OCI-LY3 (cell line): ENCODE data around the gene FSTL4.

Experiments
- H2AFZ ChIP-seq: fragments of 200-600, 300-600 bp; shearing (Covaris generic); 2 replicates; pipeline ENCODE4 v1.6.0; 2014; ENCODE audit warnings: antibody characterized with exemption, low read depth, low read length
- H3K27ac ChIP-seq: fragments of 200-600, 300-600 bp; sonication (generic); 2 replicates; pipeline ENCODE4 v1.5.1; 2014; ENCODE audit warnings: mild to moderate bottlenecking, low read length, moderate library complexity, mixed read lengths
- H3K27me3 ChIP-seq: fragments of 200-600, 300-600 bp; sonication (generic); 2 replicates; pipeline ENCODE4 v1.6.1; 2014; ENCODE audit warnings: low read depth, low read length, mixed read lengths
- H3K36me3 ChIP-seq: fragments of 200-600, 300-600 bp; sonication (generic); replicated peaks from 2 replicates; pipeline ENCODE3; 2014; ENCODE audit warnings: low read depth, low read length, mixed read lengths
- H3K4me1 ChIP-seq: fragments of 300-600, 200-600 bp; sonication (generic); 2 replicates; pipeline ENCODE4 v1.6.1; 2014; ENCODE audit warnings: low read length, mixed read lengths
- H3K4me2 ChIP-seq: fragments of 200-600, 300-600 bp; sonication (generic); 2 replicates; pipeline ENCODE4 v1.6.1; 2014; ENCODE audit warnings: low read length, mixed read lengths
- H3K4me3 ChIP-seq: fragments of 300-600, 200-600 bp; sonication (generic); 2 replicates; pipeline ENCODE4 v1.5.1; 2014; ENCODE audit warnings: antibody characterized with exemption, mild to moderate bottlenecking, low read length, moderate library complexity
- H3K79me2 ChIP-seq: fragments of 300-600, 200-600 bp; shearing (Covaris generic); 2 replicates; pipeline ENCODE4 v1.6.1; 2014; ENCODE audit warnings: mild to moderate bottlenecking, low read length, mixed read lengths
- H3K9ac ChIP-seq: fragments of 300-600, 200-600 bp; shearing (Covaris generic); 2 replicates; pipeline ENCODE4 v1.6.0; 2014; ENCODE audit warnings: mild to moderate bottlenecking, low read length, moderate library complexity
- H3K9me3 ChIP-seq: fragments of 200-600, 300-600 bp; shearing (Covaris generic); 2 replicates; pipeline ENCODE4 v1.6.1; 2014; ENCODE audit warnings: low read length, mixed read lengths; ENCODE audit not compliant: insufficient read depth
- H4K20me1 ChIP-seq: fragments of 200-600, 300-600 bp; sonication (generic); 2 replicates; pipeline ENCODE4 v1.6.1; 2016; ENCODE audit warnings: low read length, mixed read lengths; ENCODE audit not compliant: insufficient read depth
- EZH2phosphoT487 ChIP-seq: fragments of 200-600 bp; shearing (Covaris generic); IDR thresholded peaks from 2 replicates; pipeline ENCODE4 v1.6.1; 2018; ENCODE audit warnings: antibody characterized with exemption, mixed run types, low read depth
- TF ChIP-seq, protein P1 (sequence below): fragments of 200-600, 300-600 bp; sonication (generic); IDR thresholded peaks from 2 replicates; pipeline ENCODE4 v1.5.1; 2014; ENCODE audit warnings: antibody characterized with exemption, low read length, low read depth

FSTL4 gene

DNA sequence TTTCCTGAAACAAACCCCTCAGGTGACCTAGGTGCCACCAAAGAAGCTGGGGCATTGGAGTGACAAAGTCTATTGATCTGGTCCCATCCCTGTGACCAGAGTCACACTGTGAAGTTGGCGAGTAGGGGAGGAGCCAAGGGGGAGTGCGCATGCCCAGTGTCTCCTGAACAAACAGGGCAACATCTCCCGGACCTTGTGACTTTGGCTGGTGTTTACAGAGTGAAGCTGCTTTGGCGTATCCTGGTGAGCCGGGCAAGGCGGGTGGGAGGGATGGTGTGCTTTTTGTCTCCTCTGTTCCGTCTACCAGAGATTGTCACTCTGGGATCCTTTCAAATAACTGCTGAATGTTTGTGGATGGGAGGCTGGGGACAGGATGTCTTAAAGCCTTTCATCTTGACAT, 356.1 kb downstream of the FSTL4 start:
- no peaks in the 10 kb centered on the region for H4K20me1 ChIP-seq
- no peak overlapping the region for H3K9ac ChIP-seq
- H3K27ac ChIP-seq = no peak overlapping the region
- no peak overlapping the region for H2AFZ ChIP-seq
- no peaks in the 10 kb centered on the region for H3K79me2 ChIP-seq
- TF ChIP-seq, protein P1, sequence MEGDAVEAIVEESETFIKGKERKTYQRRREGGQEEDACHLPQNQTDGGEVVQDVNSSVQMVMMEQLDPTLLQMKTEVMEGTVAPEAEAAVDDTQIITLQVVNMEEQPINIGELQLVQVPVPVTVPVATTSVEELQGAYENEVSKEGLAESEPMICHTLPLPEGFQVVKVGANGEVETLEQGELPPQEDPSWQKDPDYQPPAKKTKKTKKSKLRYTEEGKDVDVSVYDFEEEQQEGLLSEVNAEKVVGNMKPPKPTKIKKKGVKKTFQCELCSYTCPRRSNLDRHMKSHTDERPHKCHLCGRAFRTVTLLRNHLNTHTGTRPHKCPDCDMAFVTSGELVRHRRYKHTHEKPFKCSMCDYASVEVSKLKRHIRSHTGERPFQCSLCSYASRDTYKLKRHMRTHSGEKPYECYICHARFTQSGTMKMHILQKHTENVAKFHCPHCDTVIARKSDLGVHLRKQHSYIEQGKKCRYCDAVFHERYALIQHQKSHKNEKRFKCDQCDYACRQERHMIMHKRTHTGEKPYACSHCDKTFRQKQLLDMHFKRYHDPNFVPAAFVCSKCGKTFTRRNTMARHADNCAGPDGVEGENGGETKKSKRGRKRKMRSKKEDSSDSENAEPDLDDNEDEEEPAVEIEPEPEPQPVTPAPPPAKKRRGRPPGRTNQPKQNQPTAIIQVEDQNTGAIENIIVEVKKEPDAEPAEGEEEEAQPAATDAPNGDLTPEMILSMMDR = no peak
- TF ChIP-seq EZH2phosphoT487 = no peak
- H3K4me2 ChIP-seq = no peak overlapping the region
- H3K4me1 ChIP-seq = no peaks in the 10 kb centered on the region
- H3K9me3 ChIP-seq = no peaks in the 10 kb centered on the region
- no peaks in the 10 kb centered on the region for H3K36me3 ChIP-seq
- H3K27me3 ChIP-seq = no peaks in the 10 kb centered on the region
- no peak overlapping the region for H3K4me3 ChIP-seq

DNA sequence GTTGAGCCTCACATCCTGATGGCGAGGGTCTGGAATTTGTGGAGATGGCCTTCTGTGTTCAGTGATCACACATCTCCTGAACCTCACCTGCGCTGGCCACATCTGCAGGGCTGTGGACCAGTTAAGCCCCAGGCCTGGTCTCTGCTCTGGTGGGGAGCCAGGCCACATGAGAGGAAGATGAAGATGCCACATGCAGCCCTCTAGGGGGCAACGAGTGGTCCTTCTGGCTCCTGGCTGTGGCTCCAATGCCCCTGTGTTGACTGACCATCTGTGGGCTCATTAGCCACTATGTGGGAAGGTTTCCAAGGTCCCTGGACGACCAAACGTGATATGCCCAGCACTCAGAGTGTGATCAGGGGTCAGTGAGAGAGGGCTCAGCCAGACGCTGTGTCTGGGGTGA, 357.5 kb downstream of the FSTL4 start:
- no peaks in the 10 kb centered on the region for H4K20me1 ChIP-seq
- TF ChIP-seq EZH2phosphoT487 = no peak
- TF ChIP-seq, protein P1 = no peak

DNA sequence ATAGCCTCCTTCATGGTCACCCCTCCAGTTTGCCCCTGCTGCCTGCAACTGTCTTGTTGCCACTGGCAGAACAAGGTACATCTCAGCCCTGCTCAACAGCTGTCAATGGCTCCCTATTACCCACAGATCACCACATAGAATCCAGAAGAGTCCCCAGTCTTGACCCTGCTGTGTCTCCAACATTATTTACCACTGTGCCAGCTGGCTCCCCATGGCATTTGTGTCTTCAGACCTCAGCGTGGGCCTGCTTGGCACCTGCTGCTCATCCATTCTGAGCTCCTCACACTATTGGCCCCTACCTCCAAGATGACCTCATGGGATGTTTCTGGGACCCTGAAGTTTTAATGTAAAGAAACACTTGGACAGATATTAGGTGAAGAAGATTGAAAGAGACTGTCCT, 358.7 kb downstream of the FSTL4 start:
- no peak overlapping the region for H3K4me2 ChIP-seq
- H3K36me3 ChIP-seq = no peaks in the 10 kb centered on the region

More for the DNA sequence above, 357.5 kb downstream of the FSTL4 start:
- Histone ChIP-seq H2AFZ (no peak overlapping the region), H3K4me2 (no peak overlapping the region), H3K79me2 (no peaks in the 10 kb centered on the region), H3K9ac (no peak overlapping the region), H3K36me3 (no peaks in the 10 kb centered on the region), H3K27ac (no peak overlapping the region), H3K4me1 (no peaks in the 10 kb centered on the region), H3K27me3 (no peaks in the 10 kb centered on the region), H3K4me3 (no peak overlapping the region), H3K9me3 (no peaks in the 10 kb centered on the region)

DNA sequence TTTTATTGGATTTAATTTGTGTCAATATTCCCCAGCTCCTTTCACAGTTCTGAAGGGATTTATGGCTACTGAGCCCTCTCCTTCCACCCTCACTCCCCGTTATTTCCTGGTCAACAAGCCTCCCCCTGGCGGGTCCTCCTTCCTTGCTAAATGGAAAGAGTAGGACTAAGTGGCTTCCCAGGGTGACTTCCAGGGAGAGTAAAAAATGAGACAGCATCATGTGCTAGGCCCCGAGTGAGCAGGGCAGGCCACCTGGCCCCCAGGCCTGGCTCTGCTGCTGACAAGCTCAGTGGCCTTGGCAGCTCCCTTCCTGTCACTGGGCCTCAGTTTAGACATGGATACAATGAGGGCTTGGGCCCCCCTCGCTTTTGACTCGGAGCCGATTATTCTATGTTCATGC, 359.3 kb downstream of the FSTL4 start:
- no peak overlapping the region for H2AFZ ChIP-seq
- TF ChIP-seq, protein P1 = no peak
- no peak for TF ChIP-seq EZH2phosphoT487

More for the DNA sequence above, 358.7 kb downstream of the FSTL4 start:
- Histone ChIP-seq H3K27me3 (no peaks in the 10 kb centered on the region), H2AFZ (no peak overlapping the region), H3K79me2 (no peaks in the 10 kb centered on the region), H3K9ac (no peak overlapping the region), H3K4me3 (no peak overlapping the region), H3K9me3 (no peaks in the 10 kb centered on the region), H3K4me1 (no peaks in the 10 kb centered on the region), H3K27ac (no peak overlapping the region), H4K20me1 (no peaks in the 10 kb centered on the region)
- TF ChIP-seq EZH2phosphoT487 = no peak
- TF ChIP-seq, protein P1 = no peak

More for the DNA sequence above, 359.3 kb downstream of the FSTL4 start:
- no peak overlapping the region for H3K4me2 ChIP-seq
- H3K9me3 ChIP-seq = no peaks in the 10 kb centered on the region
- no peaks in the 10 kb centered on the region for H3K27me3 ChIP-seq
- no peak overlapping the region for H3K27ac ChIP-seq
- no peaks in the 10 kb centered on the region for H3K79me2 ChIP-seq
- H3K4me1 ChIP-seq = no peaks in the 10 kb centered on the region
- no peaks in the 10 kb centered on the region for H3K36me3 ChIP-seq
- no peak overlapping the region for H3K4me3 ChIP-seq
- H3K9ac ChIP-seq = no peak overlapping the region
- H4K20me1 ChIP-seq = no peaks in the 10 kb centered on the region
